GM11168 (cell line): ENCODE results near the gene ATP8B4.

Experiments
- in situ Hi-C: fragments of 300-500 bp; cut with MboI; formaldehyde crosslinking; loops from one replicate; pipeline ENCODE4 v1.12.0; 2022; ENCODE audit warnings: low sequenced_read_pairs; ENCODE audit not compliant: unreplicated experiment

Gene ATP8B4

GRCh38 chr15:50140983-50141382 is 21.9 kb upstream of the ATP8B4 start:
- in situ Hi-C loops, result loop anchor here (10.0 to 25.0 kb wide), 3 partner anchors 126 to 1279 kb away; partner anchors contain the start of gene FGF7

GRCh38 chr15:50140098-50140497 is 21.1 kb upstream of the ATP8B4 start:
- in situ Hi-C loops, result loop anchor here (10.0 to 25.0 kb wide), 3 partner anchors 125 to 1278 kb away; partner anchors contain the start of gene FGF7

- in situ Hi-C loops, result loop anchor here (25.0 kb wide), 2 partner anchors 726 to 1276 kb away; partner anchors contain the start of gene FGF7
Measured at GRCh38 chr15:50138391-50138790, 19.4 kb upstream of the ATP8B4 start.

- in situ Hi-C loops, result loop anchor here (25.0 kb wide), 2 partner anchors 726 to 1276 kb away; partner anchors contain the start of gene FGF7
Measured at GRCh38 chr15:50137893-50138292, 18.9 kb upstream of the ATP8B4 start.

- in situ Hi-C loops, result loop anchor here (25.0 kb wide), 2 partner anchors 725 to 1275 kb away; partner anchors contain the start of gene FGF7
Measured at GRCh38 chr15:50137330-50137761, 18.3 kb upstream of the ATP8B4 start.

GRCh38 chr15:50135031-50135551 is 16.1 kb upstream of the ATP8B4 start:
- in situ Hi-C loops, result loop anchor here (25.0 kb wide), 2 partner anchors 723 to 1273 kb away; partner anchors contain the start of gene FGF7

GRCh38 chr15:50134524-50135024 is 15.5 kb upstream of the ATP8B4 start:
- in situ Hi-C loops, result loop anchor here (25.0 kb wide), 2 partner anchors 722 to 1272 kb away; partner anchors contain the start of gene FGF7

GRCh38 chr15:50132251-50132984 is 13.4 kb upstream of the ATP8B4 start:
- in situ Hi-C loops, result loop anchor here (25.0 kb wide), 2 partner anchors 720 to 1270 kb away; partner anchors contain the start of gene FGF7

- in situ Hi-C loops, result loop anchor here (25.0 kb wide), 2 partner anchors 719 to 1269 kb away; partner anchors contain the start of gene FGF7
Measured at GRCh38 chr15:50131617-50132016, 12.6 kb upstream of the ATP8B4 start.

- in situ Hi-C loops, result loop anchor here (25.0 kb wide), 2 partner anchors 716 to 1266 kb away; partner anchors contain the start of gene FGF7
Measured at GRCh38 chr15:50128266-50128665, 9.2 kb upstream of the ATP8B4 start.

- in situ Hi-C loops, result loop anchor here (25.0 kb wide), 2 partner anchors 715 to 1265 kb away; partner anchors contain the start of gene FGF7
Measured at GRCh38 chr15:50127255-50127777, 8.3 kb upstream of the ATP8B4 start.

GRCh38 chr15:50126072-50126471 is 7.0 kb upstream of the ATP8B4 start:
- in situ Hi-C loops, result loop anchor here (25.0 kb wide), 2 partner anchors 714 to 1264 kb away; partner anchors contain the start of gene FGF7

- in situ Hi-C loops, result loop anchor here (25.0 kb wide), 2 partner anchors 712 to 1262 kb away; partner anchors contain the start of gene FGF7
Measured at GRCh38 chr15:50124631-50125030, 5.6 kb upstream of the ATP8B4 start.

GRCh38 chr15:50123861-50124557 is 5.0 kb upstream of the ATP8B4 start:
- in situ Hi-C loops, result no loop called here

- in situ Hi-C loops, result no loop called here
Measured at GRCh38 chr15:50120729-50121128, 1.7 kb upstream of the ATP8B4 start.

GRCh38 chr15:50117431-50118027 is 1.5 kb downstream of the ATP8B4 start:
- in situ Hi-C loops, result no loop called here

GRCh38 chr15:50116477-50116876 is 2.6 kb downstream of the ATP8B4 start:
- in situ Hi-C loops, result no loop called here

GRCh38 chr15:50113992-50114780 is 4.8 kb downstream of the ATP8B4 start:
- in situ Hi-C loops, result no loop called here

GRCh38 chr15:50113187-50113505 is 5.9 kb downstream of the ATP8B4 start:
- in situ Hi-C loops, result no loop called here
